EL (cell line): ENCODE measurements around the gene CSF1R.

Experiments used
- DNase-seq: peaks from one replicate; pipeline ENCODE4 v3.0.0-alpha.2; 2016

Gene CSF1R

DNA sequence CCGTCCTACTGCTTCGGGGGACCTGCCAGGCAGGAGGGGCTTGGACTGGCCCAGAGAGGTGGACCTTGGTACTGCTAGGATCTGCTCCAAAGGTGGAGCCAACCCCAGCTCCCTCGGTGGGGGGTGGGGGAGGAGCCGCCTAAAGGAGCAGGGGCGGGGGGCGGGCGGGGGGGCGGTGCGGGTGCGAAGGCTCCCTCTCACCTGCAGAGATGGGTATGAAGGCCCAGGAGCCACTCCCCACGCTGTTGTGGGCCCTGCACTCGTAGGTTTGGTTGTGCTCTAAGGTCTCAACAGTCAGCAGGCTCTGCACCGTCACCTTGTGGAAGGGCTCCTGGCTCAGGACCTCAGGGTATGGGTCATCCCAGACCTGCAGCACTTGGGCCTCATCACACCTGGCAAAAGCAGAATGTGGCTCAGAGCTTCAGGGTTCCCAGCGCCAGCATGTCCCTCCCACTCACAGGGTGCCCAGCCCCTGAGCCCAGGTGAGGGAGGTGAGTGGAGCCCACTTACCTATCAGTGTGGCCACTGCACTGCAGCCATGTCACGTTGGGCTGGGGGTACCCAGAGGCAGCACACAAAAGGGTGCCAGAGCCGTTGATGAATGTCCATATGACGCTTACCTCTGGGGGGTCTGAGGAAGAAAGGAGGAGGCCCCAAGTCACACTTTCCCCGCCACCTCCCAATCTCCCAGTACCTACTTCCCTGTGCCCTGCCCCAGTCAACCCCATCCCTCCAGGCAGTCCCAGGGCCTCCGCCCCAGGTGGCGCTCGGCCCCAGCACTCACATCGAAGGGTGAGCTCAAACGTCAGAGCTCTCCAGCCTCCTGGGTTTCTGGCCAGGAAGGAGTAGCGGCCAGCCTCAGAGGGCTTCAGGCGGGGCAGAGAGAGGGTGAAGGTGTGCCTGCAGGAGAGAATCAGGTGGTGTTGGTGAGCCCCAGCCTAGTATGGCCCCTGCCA is 16.4 kb downstream of the CSF1R start:
- no peak for DNase-seq

DNA sequence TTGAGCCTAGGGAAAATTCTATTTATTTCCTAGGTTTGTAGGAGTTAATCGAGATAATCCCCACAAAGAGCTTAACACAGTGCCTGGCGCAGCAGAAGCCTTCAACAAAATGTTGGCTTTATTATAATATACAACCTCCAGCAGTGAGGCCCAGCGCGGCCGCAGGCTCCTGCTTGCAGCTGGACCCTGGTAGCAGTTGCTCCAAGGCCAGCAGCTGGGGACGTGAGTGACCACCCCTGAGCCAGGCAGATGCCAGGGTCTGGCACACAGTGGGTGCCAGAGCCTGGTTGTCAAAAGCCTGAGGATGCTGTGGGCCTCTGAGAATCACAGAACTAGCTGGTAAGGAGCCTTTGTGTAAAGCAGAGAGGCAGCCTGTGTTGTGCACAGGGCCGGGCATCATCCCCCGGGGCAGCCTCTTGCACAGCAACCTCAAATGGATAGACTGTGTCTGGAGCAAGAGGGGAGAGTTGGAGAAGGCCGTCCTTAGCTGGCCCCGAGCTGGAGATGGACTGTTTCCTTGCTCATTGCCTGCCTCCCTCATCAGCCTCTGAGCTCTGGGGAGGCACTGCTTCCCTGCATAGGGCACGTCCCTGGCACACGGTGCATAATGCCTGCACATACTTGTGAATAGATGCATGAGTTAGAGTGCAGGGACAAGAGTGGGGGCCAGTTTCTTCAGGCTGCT is 17.3 kb downstream of the CSF1R start:
- DNase-seq = no peak

DNA sequence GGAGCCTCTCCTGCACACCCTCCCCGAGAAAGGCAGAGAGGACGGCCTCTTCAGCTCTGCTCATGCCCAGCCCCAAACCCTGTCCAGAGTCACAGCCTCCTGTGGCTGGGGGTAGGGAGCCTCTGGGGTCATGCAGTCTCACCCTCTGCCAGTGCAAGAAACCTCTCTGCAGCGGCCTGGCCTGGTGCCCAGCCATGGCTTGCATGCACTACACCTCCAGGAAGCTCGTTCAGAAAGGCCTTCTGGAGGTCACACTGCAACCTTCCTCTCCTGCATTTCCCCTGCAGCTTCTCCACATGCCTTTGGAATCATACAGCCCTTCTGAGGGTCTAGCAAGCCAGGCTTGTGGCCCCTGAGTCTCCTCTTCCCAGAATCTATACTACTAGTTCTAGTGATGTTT is 17.9 kb downstream of the CSF1R start:
- DNase-seq = peak; percentile 33

DNA sequence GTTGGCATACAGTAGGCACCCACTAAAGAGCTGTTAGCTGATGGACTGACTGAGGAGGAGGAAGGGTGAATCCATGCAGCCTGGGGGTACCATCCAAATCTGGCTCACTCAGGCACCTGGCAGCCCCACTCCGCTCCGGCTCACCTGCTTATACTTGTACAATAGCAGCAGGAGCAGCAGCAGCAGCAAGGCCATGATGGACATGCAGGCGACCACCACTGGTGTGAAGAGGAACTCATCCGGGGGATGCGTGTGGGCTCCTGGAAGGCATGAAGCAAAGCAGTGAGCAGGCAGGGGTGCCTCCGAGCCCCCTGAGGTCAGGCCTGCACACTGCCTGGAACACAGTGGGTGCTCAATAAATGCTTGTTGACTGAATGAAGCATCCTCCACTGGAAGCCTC is 18.3 kb downstream of the CSF1R start:
- DNase-seq = no peak

DNA sequence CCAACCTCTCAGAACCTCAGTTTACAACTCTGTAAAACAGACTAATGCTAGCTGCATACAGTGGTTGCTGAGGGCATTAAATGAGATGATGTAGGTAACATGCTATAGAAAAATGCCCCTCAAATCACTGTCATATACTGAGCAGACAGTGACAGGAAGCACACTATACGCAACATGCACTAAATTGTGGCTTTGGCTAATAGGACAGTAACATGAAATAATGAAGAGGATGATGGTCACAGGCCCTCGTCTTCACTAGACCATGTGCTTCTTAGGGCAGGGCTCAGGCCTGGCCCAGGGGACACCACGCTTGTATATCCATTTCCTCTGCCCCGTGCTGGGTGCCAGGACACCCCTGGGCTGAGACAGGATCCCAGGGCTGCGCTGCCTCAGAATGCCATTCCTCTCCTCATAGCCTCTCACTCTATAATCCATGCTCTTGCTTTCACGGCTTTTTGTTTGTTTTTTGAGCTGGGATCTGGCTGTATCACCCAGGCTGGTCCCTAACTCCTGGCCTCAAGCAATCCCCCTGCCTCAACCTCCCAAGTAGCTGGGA is 18.9 kb downstream of the CSF1R start:
- no peak for DNase-seq

DNA sequence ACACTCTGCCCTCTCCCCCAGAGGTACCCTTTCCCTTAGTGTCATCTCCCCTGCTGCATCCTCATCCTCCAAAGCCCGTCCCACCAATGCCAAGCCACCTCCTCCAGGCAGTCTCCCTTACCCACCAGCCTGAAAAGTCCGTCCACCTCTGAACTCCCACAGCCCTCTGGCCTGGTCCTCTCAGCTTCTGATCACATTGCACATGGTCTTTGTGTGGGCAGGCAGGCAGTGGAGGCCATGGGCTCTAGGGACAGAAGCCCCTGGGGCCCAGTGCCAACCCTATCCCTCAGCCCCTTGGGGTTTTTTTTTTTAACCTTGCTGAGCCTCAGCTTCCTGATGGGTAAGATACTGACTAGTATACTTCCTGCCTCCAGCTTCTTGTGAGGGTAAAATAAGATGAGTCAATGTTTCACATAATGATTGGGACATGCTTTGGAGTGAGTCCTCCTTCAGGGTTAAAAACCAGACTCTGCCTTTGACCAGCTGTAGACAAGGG is 19.4 kb downstream of the CSF1R start:
- peak; percentile 76 for DNase-seq

DNA sequence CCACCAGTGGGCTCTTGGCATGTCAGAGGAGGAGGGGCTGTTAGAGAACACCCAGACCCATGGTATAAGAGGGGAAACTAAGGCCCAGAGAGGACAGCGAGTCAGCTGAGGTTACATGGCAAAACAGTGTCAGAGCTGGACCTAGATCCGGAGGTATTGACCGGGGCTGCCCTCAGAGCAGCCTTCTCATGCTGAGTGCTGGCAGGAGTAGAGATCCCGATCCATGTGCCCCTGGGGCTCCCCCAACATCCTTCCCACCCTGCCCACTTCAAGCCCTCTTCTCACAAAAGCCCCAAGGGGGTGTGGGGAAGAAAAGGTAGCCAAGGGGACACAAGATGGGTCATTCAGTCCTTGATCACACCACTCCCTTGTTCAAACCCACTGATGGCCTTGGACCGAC is 19.9 kb downstream of the CSF1R start:
- no peak for DNase-seq

DNA sequence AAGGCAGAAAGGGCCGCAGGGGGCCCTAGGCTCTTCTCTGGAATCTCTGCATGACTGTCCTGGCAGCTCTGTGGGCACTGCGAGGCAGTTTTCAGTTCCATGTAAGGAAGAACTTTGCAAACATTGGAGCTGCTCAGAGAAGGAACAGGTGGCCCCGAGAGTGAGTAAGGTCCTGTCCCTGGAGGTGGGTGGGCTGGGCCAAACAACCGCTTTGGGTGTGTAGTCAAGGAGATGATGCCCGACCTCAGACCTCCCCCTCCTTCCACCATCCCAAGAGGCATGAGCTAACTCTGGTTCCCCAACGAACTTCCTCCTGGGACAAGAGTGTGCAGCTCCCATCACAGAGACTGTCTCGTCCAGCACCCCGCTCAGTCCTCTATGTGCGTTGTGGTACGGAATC is 20.5 kb downstream of the CSF1R start:
- peak; percentile 36 for DNase-seq

DNA sequence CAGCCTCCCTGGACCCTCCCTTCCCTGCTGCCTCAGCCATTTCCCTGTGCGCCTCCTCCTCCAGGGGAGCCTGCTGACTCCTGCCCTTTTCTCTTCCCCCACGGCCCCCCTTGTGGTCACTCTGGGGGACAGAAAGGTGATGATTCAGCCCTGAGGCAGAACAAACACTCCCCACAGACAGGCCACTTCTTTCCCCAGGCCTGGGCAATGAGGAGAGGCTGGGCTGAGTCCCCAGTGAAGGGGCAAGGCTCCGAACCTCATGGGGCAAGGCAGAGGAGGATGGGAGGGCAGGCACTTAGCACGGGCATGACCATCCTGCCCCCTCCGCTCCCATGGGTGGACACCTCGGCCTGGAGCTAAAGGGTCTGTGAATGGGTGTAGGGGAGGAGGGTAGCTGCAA is 21.0 kb downstream of the CSF1R start:
- peak; percentile 82 for DNase-seq

DNA sequence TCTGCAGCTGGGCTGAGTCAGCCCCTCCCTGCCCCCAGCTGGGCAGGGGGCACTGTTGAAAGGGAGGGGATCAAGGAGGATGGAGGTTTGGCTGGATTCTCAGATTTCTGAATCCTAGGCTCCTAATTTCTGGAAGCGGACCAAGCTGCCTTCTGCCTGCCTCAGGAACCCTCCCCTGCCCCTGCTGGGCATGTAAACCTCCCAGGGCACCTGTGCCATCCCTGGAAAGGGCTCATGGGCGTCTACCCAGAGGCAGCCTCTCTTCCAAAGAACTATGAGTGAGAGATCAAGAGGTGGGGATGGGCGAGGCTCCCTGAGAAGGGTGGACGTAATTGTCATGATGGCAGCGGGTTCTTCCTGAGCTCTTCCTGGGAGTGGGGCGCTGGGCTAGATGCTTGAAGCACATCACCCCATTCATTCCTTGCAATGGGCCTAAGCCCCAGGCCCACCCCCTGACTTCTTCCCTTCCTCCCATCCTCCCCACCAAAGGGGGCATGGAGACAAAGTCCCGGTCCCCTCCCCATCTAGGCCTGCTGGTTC is 21.6 kb downstream of the CSF1R start:
- DNase-seq = no peak

DNA sequence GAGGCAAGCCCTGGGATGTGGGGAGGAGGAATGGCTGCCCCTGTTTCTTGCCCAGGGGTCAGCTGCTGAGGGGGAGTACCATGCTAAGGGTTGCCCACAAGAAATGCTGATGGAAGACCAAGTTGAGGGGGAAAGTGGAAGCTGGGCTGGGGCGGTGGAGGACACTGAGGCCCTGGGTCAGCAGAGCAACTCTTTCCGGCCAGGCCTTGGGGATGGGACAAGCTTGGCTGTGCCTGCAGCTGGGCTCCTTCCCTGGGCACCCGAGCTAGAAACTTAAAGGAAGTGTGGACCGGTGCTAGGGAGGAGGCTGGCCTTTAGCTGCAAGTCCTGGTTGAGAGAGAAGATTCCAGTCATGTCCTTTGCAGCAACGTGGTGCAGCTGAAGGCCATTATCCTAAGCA is 22.7 kb downstream of the CSF1R start:
- DNase-seq = no peak

DNA sequence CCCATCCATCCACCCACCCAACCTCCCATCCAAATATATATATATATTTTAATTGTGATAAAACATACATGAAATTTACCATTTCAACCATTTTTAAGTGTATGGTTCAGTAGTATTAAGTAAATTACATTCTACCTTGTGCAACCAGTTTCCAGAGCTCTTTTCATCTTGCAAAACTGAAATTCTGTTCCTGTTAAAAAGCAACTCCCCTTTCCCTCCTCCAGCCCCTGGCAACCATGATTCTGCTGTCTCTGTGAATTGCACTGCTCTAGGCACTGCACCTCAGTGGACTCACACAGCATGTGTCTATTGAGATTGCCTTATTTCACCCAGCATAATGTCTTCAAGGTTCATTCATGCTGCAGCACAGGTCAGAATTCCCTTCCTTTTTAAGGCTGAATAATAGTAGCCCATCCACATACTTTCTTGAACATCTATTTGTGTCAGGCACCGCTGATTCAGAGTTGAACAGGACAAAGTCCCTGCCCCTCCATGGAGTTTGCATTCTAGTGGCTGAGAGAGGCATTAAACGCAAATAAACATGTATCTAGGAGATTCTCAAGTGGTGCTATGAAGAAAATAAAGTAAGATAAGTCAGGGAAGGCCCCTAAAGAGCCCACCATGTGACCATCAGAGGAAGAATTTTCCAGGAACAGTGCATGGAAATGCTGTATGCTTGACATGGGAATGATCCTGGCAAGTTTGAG is 24.0 kb downstream of the CSF1R start:
- DNase-seq = no peak

DNA sequence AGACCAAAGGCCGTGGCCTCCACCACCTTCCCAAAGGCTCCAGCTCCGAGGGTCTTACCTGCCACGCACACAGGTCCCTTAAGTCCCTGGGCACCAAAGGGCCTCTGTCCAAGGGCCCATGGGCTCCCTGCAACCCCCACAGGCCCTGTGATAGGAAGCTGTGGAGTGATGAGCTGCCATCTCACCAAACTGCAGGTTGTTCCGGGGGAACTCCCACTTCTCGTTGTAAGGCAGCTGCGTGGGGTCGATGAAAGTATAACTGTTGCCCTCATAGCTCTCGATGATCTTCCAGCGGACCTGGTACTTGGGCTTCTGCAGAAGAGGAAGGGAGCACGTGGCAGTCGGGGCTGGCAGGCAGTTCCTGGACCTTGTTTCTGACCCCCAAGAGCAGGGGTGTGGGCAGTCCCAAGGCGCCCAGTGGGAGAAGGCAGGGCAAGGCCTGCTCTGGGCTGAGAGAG is 24.8 kb downstream of the CSF1R start:
- no peak for DNase-seq

DNA sequence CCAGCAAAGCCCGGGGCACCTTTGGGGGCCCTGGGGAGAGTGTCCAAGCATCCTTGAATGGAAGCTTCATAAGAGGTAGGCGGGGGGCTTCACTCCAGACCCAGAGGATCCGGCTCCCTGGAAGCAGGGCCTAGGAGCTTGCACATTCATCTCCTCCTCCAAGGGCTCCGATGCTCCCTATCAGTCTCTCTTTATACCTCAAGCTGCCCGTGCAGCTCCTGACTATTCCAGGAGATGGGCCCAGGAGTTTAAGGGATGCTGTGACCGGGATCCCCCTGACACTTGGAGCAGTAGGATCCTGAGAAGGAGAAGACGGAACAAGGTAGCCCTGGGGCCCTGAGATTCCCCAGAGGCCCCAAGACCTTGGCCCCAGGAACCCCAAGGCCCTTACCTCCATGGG is 25.9 kb downstream of the CSF1R start:
- no peak for DNase-seq

DNA sequence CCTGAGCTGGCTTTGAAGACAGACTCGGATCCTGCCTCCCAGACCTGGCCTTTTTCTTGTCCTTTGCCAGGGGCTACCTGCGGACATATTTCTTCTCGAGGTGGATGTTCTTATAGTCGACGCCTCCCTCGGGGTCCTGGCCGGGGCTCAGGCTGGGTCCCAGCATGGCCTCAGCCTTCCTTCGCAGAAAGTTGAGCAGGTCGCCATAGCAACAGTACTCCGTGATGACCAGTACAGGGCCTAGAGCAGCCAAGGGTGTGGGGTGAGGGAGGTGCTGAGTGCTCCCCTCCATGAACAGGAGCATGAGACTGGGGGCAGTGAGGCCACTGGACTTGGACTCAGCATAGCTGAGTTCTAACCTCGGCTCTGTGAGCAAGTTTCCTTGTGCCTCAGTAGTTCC is 26.7 kb downstream of the CSF1R start:
- no peak for DNase-seq

DNA sequence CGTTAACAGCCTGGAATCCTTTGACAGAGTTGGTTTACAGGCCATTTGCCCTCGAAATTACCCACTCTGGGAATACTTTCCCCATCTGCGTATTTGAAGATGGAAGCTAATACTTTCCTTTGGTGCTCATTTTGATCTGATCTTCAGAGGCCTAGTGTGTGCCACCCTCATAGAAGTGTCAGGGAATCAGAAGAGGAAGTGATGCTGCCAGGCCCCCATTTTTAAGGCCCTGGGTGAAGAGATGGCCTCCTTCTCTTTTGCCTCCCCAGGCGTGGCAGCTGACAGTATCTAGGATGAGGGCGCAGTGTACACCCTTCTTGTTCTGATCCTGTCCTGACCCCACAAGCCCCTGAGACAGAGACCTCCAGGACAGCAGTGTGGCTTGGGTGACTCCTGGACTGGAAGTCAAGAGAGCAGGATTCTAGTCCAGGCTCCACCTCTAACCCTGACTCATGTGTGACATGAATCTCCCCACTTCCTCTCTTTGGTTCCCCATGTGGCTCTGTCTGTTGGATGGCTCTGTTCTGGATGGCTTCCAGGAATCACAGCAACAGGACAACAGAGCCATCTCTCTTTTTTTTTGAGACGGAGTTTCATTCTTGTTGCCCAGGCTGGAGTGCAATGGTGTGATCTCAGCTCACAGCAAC is 27.8 kb downstream of the CSF1R start:
- peak; percentile 94 for DNase-seq

DNA sequence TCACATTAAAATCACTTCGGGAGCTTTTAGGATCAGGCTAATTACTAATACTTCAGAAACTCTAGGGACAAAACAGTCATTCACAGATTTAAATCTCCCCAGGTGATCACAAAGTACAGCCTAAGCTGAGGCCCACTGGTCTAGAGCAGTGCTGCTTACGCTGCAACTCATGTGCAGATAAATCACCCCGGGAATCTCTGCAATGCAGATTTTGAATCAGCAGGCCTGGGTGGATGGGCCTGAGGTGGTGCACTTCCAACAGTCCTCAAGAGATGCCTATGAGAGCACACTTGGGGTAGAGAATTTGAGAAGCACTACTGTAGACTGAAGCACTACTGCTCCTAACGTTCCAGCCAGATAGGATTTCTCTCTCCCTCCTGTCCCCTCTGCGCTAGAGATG is 28.4 kb downstream of the CSF1R start:
- DNase-seq = no peak

DNA sequence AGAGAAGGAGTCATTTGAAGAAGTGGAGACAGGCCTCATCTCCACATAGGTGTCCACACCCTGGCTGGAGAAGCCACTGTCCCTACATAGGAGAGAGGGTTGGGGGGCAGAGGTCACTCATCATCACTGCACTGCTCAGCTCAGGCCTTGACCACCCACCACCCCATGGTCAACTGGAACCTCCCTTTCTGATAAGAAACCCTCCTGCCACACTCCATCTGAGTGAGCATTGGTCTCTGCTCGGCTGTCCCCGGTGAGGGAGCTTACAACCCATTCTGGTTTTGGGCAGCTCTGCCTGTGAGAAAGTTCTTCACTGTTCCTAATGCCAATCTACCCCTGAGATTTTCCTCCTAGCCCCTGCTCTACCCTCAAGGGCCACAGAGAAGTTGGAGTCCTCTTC is 28.8 kb downstream of the CSF1R start:
- DNase-seq = no peak

DNA sequence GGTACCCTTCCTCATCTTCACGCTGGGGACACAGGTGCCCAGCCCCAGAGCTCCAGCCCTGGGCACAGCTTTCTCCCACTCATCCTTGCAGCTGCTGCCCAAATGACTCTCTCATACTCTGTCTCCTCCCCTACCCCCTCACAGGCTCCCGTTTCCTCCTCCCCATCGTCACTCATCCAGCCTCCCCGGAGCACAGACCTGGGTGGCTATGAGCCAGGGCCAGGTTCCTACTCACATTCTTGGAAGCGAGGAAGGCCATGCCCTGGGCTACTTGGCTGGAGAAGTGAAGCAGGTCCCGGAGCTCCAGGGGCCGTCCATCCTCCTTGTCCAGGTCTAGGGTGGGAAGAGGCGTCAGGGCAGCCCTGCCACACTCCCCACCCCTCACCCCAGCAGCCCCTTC is 29.3 kb downstream of the CSF1R start:
- DNase-seq = no peak

DNA sequence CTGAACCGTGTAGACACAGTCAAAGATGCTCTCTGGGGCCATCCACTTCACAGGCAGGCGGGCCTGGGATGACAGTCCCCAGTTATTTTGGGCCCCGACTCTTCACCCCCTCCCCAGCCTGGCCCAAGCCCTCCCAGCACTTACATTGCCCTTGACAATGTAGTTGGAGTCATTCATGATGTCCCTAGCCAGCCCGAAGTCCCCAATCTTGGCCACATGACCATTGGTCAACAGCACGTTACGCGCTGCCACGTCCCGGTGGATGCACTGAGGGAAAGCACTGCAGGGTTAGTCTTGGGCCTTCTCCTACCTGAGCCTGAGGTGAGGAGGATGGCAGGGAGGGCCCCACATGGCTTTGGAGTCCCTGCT is 30.3 kb downstream of the CSF1R start:
- DNase-seq = no peak

DNA sequence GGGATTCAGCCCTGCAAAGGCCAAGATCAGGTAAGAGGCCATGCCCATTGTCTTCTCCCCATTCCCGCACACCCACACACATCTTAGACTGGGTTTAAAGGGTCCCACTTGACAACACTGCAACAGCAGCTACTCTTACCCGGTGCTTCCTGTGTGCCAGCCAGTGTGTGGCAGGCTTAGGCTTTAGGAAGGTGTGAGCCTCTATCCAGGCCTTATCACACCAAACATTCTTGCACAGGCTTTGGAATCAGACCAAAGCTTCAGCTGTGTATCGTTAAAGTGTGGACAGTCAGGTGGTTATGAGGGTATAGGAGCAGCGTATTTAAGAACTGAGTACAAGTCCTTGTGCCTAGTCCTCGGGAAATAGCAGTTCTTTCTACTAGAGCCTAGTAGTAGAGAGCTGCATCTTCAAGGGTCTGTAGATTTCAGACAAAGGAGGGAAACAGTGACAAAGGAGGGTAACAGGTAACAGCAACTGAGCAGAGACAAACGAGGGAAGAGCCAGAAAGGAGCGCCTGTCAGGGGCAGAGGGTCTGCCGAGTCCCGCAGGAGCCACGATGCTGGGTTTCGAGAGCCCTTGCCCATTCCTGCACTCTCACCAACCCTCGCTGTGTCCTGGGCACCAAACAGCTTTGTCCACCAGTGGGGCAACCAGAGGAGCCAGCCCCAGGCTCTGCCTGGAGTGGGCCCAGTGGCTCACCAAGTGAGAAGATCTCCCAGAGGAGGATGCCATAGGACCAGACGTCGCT is 30.9 kb downstream of the CSF1R start:
- DNase-seq = no peak

DNA sequence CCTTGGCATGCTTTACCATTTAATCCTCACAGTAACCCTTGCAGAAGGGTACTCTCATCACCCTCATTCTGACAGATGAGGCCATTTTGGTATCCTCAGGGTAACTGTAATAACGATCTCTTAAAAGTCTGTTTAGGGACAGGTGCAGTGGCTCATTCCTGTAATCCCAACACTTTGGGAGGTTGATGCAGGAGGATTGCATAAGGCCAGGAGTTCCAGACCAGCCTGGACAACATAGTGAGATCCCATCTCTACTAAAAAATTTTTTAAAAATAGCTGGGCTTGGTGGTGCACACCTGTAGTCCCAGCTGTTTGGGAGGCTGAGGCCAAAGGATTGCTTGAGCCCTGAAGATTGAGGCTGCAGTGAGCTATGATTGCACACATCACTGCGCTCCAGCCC is 31.8 kb downstream of the CSF1R start:
- no peak for DNase-seq
